Transverse colon (tissue), 4 donors: ENCODE measurements around the gene B3GALNT2.

Source experiments
- POLR2A ChIP-seq: fragments of 450-650 bp; IDR thresholded peaks from one replicate; pipeline ENCODE4 v1.6.1; 2016; ENCODE audit warnings: antibody characterized with exemption, mild to moderate bottlenecking, moderate library complexity
- POLR2AphosphoS5 ChIP-seq, 3 donors: sonication (generic); formaldehyde crosslinking; IDR thresholded peaks; one replicate each; pipeline ENCODE4 v1.6.1; 2016; ENCODE audit warnings: antibody characterized with exemption in 3 of 3
- TF ChIP-seq, protein P1 (sequence below), 5 experiments: fragments of 200-600 bp in 3 of 5; fragments of 450-650 bp in 2 of 5; sonication (generic) in 3 of 5; IDR thresholded peaks; 1 replicate in 2 of 5; 2 replicates in 3 of 5; pipeline ENCODE4 v1.5.1; 2016 to 2017; ENCODE audit warnings: antibody characterized with exemption in 5 of 5, inconsistent platforms in 3 of 5, mild to moderate bottlenecking in 2 of 5, moderate library complexity in 1 of 5

DNA sequence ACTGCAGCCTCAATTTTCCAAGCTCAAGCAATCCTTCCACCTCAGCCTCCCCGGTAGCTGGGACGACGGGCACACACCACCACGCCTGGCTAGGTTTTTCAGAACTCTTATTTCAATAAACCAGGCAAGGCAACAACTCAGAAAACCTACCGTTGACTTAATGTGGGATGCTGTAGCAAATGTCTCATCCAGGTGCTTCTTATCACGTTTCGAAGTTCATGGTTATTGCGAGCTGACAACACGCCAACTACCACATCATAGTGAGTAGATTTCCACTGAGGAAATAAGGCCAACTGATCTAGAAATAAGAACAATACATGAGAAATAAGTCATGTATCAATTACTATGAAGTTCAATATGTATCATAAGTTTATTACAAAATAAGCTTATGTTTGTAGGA is 9.7 kb downstream of the B3GALNT2 start:
- TF ChIP-seq POLR2A (no peak), POLR2AphosphoS5 (IDR thresholded peaks at IDR 0.05) (no peak)
- TF ChIP-seq, protein P1, sequence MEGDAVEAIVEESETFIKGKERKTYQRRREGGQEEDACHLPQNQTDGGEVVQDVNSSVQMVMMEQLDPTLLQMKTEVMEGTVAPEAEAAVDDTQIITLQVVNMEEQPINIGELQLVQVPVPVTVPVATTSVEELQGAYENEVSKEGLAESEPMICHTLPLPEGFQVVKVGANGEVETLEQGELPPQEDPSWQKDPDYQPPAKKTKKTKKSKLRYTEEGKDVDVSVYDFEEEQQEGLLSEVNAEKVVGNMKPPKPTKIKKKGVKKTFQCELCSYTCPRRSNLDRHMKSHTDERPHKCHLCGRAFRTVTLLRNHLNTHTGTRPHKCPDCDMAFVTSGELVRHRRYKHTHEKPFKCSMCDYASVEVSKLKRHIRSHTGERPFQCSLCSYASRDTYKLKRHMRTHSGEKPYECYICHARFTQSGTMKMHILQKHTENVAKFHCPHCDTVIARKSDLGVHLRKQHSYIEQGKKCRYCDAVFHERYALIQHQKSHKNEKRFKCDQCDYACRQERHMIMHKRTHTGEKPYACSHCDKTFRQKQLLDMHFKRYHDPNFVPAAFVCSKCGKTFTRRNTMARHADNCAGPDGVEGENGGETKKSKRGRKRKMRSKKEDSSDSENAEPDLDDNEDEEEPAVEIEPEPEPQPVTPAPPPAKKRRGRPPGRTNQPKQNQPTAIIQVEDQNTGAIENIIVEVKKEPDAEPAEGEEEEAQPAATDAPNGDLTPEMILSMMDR (IDR thresholded peaks at IDR 0.05): no peak
